B cell (primary cell): Measurements from ENCODE around the gene HOXD10.

Source experiments
- EZH2 ChIP-seq: IDR thresholded peaks from 2 replicates; pipeline ENCODE4 v1.6.1; 2012; ENCODE audit warnings: borderline replicate concordance, low read depth, mild to moderate bottlenecking, moderate library complexity, low read length; ENCODE audit not compliant: insufficient read depth, poor library complexity, severe bottlenecking
- TF ChIP-seq, protein P1 (sequence below): fragments of 200-600 bp; IDR thresholded peaks from one replicate; pipeline ENCODE4 v1.8.0; 2022; ENCODE audit warnings: antibody characterized with exemption, mild to moderate bottlenecking

- TF ChIP-seq, protein P1, sequence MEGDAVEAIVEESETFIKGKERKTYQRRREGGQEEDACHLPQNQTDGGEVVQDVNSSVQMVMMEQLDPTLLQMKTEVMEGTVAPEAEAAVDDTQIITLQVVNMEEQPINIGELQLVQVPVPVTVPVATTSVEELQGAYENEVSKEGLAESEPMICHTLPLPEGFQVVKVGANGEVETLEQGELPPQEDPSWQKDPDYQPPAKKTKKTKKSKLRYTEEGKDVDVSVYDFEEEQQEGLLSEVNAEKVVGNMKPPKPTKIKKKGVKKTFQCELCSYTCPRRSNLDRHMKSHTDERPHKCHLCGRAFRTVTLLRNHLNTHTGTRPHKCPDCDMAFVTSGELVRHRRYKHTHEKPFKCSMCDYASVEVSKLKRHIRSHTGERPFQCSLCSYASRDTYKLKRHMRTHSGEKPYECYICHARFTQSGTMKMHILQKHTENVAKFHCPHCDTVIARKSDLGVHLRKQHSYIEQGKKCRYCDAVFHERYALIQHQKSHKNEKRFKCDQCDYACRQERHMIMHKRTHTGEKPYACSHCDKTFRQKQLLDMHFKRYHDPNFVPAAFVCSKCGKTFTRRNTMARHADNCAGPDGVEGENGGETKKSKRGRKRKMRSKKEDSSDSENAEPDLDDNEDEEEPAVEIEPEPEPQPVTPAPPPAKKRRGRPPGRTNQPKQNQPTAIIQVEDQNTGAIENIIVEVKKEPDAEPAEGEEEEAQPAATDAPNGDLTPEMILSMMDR, result no peak
- no peak for TF ChIP-seq EZH2
Measured at GRCh38 chr2:176154576-176155252, 38.1 kb downstream of the HOXD10 start.
